Esophagus muscularis mucosa (tissue), 4 donors: Measurements from ENCODE around the gene C11orf16.

ENCODE experiments used
- EP300 ChIP-seq: sonication (generic); formaldehyde crosslinking; IDR thresholded peaks from one replicate; pipeline ENCODE4 v1.6.1; 2017; ENCODE audit warnings: antibody characterized with exemption
- POLR2A ChIP-seq: fragments of 450-650 bp; IDR thresholded peaks from one replicate; pipeline ENCODE4 v1.6.1; 2017; ENCODE audit warnings: antibody characterized with exemption, moderate library complexity, mild to moderate bottlenecking, low read depth
- POLR2AphosphoS5 ChIP-seq, 2 donors: sonication (generic); formaldehyde crosslinking; IDR thresholded peaks; one replicate each; pipeline ENCODE4 v1.6.1; 2017; ENCODE audit warnings: antibody characterized with exemption in 2 of 2
- TF ChIP-seq, protein P1 (sequence below), 3 experiments: fragments of 200-600 bp in 2 of 3; fragments of 450-650 bp in 1 of 3; sonication (generic) in 2 of 3; IDR thresholded peaks; one replicate each; pipeline ENCODE4 v1.5.1; 2017 to 2019; ENCODE audit warnings: antibody characterized with exemption in 3 of 3, mild to moderate bottlenecking in 2 of 3, moderate library complexity in 1 of 3

DNA sequence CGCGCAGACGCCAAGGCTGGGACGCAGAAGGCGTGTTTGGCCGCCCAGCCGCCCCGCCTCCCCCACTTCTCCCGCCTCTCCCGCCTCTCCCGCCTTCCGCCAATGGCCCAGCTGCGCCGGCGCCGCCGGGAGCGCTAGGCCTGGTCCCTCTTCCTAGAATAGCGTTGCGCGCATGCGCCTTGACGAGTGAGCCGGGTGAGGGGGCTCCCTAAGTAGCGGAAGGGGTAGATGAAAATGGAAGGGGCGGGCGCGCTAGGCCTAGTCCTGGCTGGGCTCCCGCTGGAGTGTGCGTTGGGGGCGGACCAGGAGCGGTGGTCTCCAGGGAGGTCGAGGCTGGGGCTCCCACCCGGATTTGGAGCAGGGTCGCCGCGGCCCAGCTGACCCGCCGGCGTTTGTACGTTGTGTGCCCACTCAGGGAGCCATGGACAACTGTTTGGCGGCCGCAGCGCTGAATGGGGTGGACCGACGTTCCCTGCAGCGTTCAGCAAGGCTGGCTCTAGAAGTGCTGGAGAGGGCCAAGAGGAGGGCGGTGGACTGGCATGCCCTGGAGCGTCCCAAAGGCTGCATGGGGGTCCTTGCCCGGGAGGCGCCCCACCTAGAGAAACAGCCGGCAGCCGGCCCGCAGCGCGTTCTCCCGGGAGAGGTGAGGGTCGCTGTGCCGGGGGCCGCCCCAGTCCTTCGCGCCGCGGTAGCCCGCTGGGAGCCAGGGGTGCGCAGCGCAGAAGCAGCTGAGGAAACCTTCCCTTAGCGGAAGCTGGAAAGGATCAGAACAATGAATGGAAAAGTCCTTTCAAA is 21.5 kb downstream of the C11orf16 start, which contains the start of gene AKIP1:
- TF ChIP-seq, protein P1, sequence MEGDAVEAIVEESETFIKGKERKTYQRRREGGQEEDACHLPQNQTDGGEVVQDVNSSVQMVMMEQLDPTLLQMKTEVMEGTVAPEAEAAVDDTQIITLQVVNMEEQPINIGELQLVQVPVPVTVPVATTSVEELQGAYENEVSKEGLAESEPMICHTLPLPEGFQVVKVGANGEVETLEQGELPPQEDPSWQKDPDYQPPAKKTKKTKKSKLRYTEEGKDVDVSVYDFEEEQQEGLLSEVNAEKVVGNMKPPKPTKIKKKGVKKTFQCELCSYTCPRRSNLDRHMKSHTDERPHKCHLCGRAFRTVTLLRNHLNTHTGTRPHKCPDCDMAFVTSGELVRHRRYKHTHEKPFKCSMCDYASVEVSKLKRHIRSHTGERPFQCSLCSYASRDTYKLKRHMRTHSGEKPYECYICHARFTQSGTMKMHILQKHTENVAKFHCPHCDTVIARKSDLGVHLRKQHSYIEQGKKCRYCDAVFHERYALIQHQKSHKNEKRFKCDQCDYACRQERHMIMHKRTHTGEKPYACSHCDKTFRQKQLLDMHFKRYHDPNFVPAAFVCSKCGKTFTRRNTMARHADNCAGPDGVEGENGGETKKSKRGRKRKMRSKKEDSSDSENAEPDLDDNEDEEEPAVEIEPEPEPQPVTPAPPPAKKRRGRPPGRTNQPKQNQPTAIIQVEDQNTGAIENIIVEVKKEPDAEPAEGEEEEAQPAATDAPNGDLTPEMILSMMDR (IDR thresholded peaks at IDR 0.05), result peak in 1 of 3 experiments; percentile 2
- TF ChIP-seq POLR2A (peak; percentile 24), EP300 (no peak), POLR2AphosphoS5 (IDR thresholded peaks at IDR 0.05) (peak; percentile 88 to 92)
